HFFc6 (cell line): ENCODE measurements around the gene MRM2. TPM values are rescaled to one million over a fixed set of nuclear protein-coding genes. Genes with fewer than 3 reads are reported as not detected.
A peak's percentile ranks its signal among the peaks of the same experiment; 100 is the strongest.

ENCODE experiments used
- DNase-seq: peaks from one replicate; pipeline ENCODE4 v3.0.0-alpha.2; 2018
- H3K27ac Mint-ChIP-seq: 2 replicates; pipeline ENCODE4 v1.8.0; 2020; ENCODE audit warnings: mild to moderate bottlenecking, mixed read lengths
- H3K27me3 Mint-ChIP-seq: 2 replicates; pipeline ENCODE4 v1.8.0; 2021; ENCODE audit warnings: mild to moderate bottlenecking, moderate library complexity, mixed read lengths; ENCODE audit not compliant: insufficient read depth
- H3K36me3 Mint-ChIP-seq: 2 replicates; pipeline ENCODE4 v1.8.0; 2021; ENCODE audit warnings: low read depth, mixed read lengths
- H3K4me1 Mint-ChIP-seq: 2 replicates; pipeline ENCODE4 v1.8.0; 2020; ENCODE audit warnings: low read depth, mixed read lengths
- H3K4me3 Mint-ChIP-seq: 2 replicates; pipeline ENCODE4 v1.8.0; 2020; ENCODE audit warnings: mild to moderate bottlenecking, moderate library complexity, mixed read lengths
- H3K9me3 Mint-ChIP-seq: 2 replicates; pipeline ENCODE4 v1.8.0; 2020; ENCODE audit warnings: mild to moderate bottlenecking, mixed read lengths
- CTCF ChIP-seq: fragments of 200-600 bp; sonication (generic); IDR thresholded peaks from 2 replicates; pipeline ENCODE4 v1.5.0; 2021; ENCODE audit warnings: antibody characterized with exemption, mild to moderate bottlenecking
- long read RNA-seq: library from polyadenylated mRNA; unstranded; transcript quantifications from one replicate; pipeline ENCODE4 v2.0.0, GENCODE V29; 2019
- total RNA-seq, 6 experiments: library from RNA; stranded (reverse); fragmentation: NEBNext Ultra II Directional; extraction: Animal tissue kit (Norgen Biotek cat#: 25700); gene quantifications; 2 replicates in 1 of 6; 3 replicates in 5 of 6; pipeline ENCODE4 v1.2.3, GENCODE V29; 2021

The MRM2 gene
- 10 to 100 TPM; 25.9 to 30.5 (median 27.5) TPM for total RNA-seq
- long read RNA-seq, transcript MRM2-201 (3 exons, 1,601 nt): major isoform, 21 of 59 reads
- long read RNA-seq, partial matches to known transcripts: 11 of 59 reads
- long read RNA-seq, other reads (novel, unspliced or antisense): 20 of 59 reads

GRCh38 chr7:2241580-2242540 is at the start of gene MRM2, which contains the start of gene NUDT1:
Gene MRM2 (minus strand): TSS chr7:2242205. CDS start chr7:2242169, 36 bp downstream.
Gene NUDT1 (plus strand): TSS chr7:2242226. CDS start chr7:2244575, 2,349 bp downstream.
- Mint-ChIP-seq H3K36me3 (no peaks in the 10 kb centered on the region), H3K4me1 (peaks cover 11% of the 10 kb centered on the region), H3K27ac (peak within 1 kb of the TSS; percentile 89), H3K4me3 (peak within 1 kb of the TSS; percentile 96), H3K9me3 (no peaks in the 10 kb centered on the region), H3K27me3 (peaks cover 2% of the 10 kb centered on the region; the same call in 1 of the 2 replicates)
- TF ChIP-seq CTCF: no peak; the same call in 1 of the 2 replicates
- peak; percentile 57 for DNase-seq

- TF ChIP-seq CTCF: no peak
- Mint-ChIP-seq H3K36me3 (peaks cover 8% of the 10 kb centered on the region; the same call in 1 of the 2 replicates), H3K9me3 (no peaks in the 10 kb centered on the region), H3K27me3 (no peaks in the 10 kb centered on the region; the same call in 1 of the 2 replicates), H3K4me3 (no peak overlapping the region), H3K4me1 (no peaks in the 10 kb centered on the region), H3K27ac (no peak overlapping the region)
- no peak for DNase-seq
Measured at GRCh38 chr7:2290877-2291276, 48.9 kb upstream of the MRM2 start.

GRCh38 chr7:2289621-2290020 is 47.6 kb upstream of the MRM2 start:
- H3K27ac Mint-ChIP-seq: no peak overlapping the region

GRCh38 chr7:2289111-2289586 is 47.1 kb upstream of the MRM2 start:
- no peak for TF ChIP-seq CTCF
- DNase-seq: no peak
- H3K9me3 Mint-ChIP-seq: no peaks in the 10 kb centered on the region
- H3K4me3 Mint-ChIP-seq: no peak overlapping the region
- H3K27me3 Mint-ChIP-seq: no peaks in the 10 kb centered on the region; the same call in 1 of the 2 replicates
- H3K27ac Mint-ChIP-seq: no peak overlapping the region
- H3K4me1 Mint-ChIP-seq: no peaks in the 10 kb centered on the region
- peaks cover 8% of the 10 kb centered on the region; the same call in 1 of the 2 replicates for H3K36me3 Mint-ChIP-seq

More at GRCh38 chr7:2289621-2290020, 47.6 kb upstream of the MRM2 start:
- no peaks in the 10 kb centered on the region for H3K9me3 Mint-ChIP-seq
- H3K4me1 Mint-ChIP-seq: no peaks in the 10 kb centered on the region
- peaks cover 8% of the 10 kb centered on the region; the same call in 1 of the 2 replicates for H3K36me3 Mint-ChIP-seq
- DNase-seq: no peak
- TF ChIP-seq CTCF: no peak
- H3K27me3 Mint-ChIP-seq: no peaks in the 10 kb centered on the region; the same call in 1 of the 2 replicates
- H3K4me3 Mint-ChIP-seq: no peak overlapping the region

GRCh38 chr7:2288503-2288902 is 46.5 kb upstream of the MRM2 start:
- TF ChIP-seq CTCF: no peak
- no peak for DNase-seq
- Mint-ChIP-seq H3K27me3 (no peaks in the 10 kb centered on the region; the same call in 1 of the 2 replicates), H3K4me3 (no peak overlapping the region), H3K4me1 (no peaks in the 10 kb centered on the region), H3K27ac (no peak overlapping the region), H3K9me3 (no peaks in the 10 kb centered on the region), H3K36me3 (peaks cover 8% of the 10 kb centered on the region; the same call in 1 of the 2 replicates)
